K562 (cell line): ENCODE results near the gene KLRF2. TPM values are rescaled to one million over a fixed set of nuclear protein-coding genes. Genes with fewer than 3 reads are reported as not detected.

Source experiments
- ATAC-seq: fragments of 200-7000 bp; cut with Tn5 transposase; 3 replicates; pipeline ENCODE4 v1.9.1; 2020; ENCODE audit warnings: moderate library complexity
- BruUV-seq: library from RNA; stranded (reverse); fragments of 400-500 nt; replicated peaks from 2 replicates; lab custom pipeline; 2021; lab: Mats Ljungman, UMichigan
- CTCF ChIA-PET: fragments of 300-600 bp; formaldehyde crosslinking; extraction: SDS; loops from one replicate; lab custom pipeline; 2021; ENCODE audit warnings: low intra/inter-chr PET ratio; lab: Yijun Ruan, JAX
- POLR2A ChIA-PET: fragments of 300-600, 350-650 bp; sonication (Branson Sonifier 250); formaldehyde crosslinking; extraction: SDS; loops from one replicate; lab custom pipeline; 2021; ENCODE audit warnings: antibody characterized with exemption, inconsistent platforms; lab: Yijun Ruan, JAX
- DNase-seq, 4 experiments: peaks; one replicate each; pipeline versions ENCODE4 v3.0.0 to v3.0.0-alpha.2; 2011 to 2018; ENCODE audit warnings: low spot score in 3 of 4, mixed read lengths in 3 of 4; ENCODE audit errors: extremely low read depth in 1 of 4
- FAIRE-seq: peaks from 2 replicates; lab custom pipeline; 2011; peaks lifted over from hg19 to GRCh38; lab: Jason Lieb, UNC
- H2AFZ ChIP-seq: 2 replicates; pipeline ENCODE4 v1.6.0; 2011; ENCODE audit warnings: low read depth, low read length, control low read depth, inconsistent platforms
- H3K27ac ChIP-seq: fragments of 200-600 bp; 3 replicates; pipeline ENCODE4 v1.8.0; 2011; ENCODE audit warnings: low read depth, mild to moderate bottlenecking, control low read depth, inconsistent platforms, low read length, moderate library complexity, mixed read lengths; ENCODE audit errors: extremely low read depth
- H3K27me3 ChIP-seq, 2 experiments: fragments of 300-600 bp in 1 of 2; 2 replicates in 1 of 2; 3 replicates in 1 of 2; pipeline versions ENCODE4 v1.6.0 to v1.8.0; 2011; ENCODE audit warnings: inconsistent platforms in 2 of 2, low read length in 2 of 2, mild to moderate bottlenecking in 1 of 2, mixed read lengths in 1 of 2, moderate library complexity in 1 of 2; ENCODE audit not compliant: control insufficient read depth in 2 of 2, insufficient read depth in 2 of 2
- H3K36me3 ChIP-seq: fragments of 300-600 bp; 3 replicates; pipeline ENCODE4 v1.8.0; 2011; ENCODE audit warnings: mild to moderate bottlenecking, low read length, inconsistent platforms; ENCODE audit not compliant: control insufficient read depth, insufficient read depth
- H3K4me1 ChIP-seq, 2 experiments: fragments of 200-600 bp in 1 of 2; replicated peaks in 1 of 2; 2 replicates in 1 of 2; 3 replicates in 1 of 2; pipeline versions ENCODE4 v1.5.1 to v1.8.0; 2011; ENCODE audit warnings: inconsistent platforms in 2 of 2, low read length in 2 of 2, mild to moderate bottlenecking in 1 of 2, mixed read lengths in 1 of 2, moderate library complexity in 1 of 2; ENCODE audit not compliant: control insufficient read depth in 2 of 2, insufficient read depth in 2 of 2
- H3K4me2 ChIP-seq: 2 replicates; pipeline ENCODE4 v1.6.1; 2011; ENCODE audit warnings: low read length, control low read depth, inconsistent platforms, mixed read lengths; ENCODE audit not compliant: insufficient read depth
- H3K4me3 ChIP-seq: fragments of 200-600 bp; sonication (generic), shearing (Covaris generic); 2 replicates; pipeline ENCODE4 v1.5.1; 2016; ENCODE audit warnings: control low read depth, inconsistent platforms
- H3K79me2 ChIP-seq: fragments of 200-600 bp; 3 replicates; pipeline ENCODE4 v1.8.0; 2011; ENCODE audit warnings: low read length, inconsistent platforms; ENCODE audit not compliant: control insufficient read depth, insufficient read depth
- H3K9ac ChIP-seq, 2 experiments: 2 replicates each; pipeline versions ENCODE4 v1.6.0 to v1.6.1; 2011; ENCODE audit warnings: low read depth in 2 of 2, low read length in 2 of 2, control low read depth in 1 of 2, inconsistent platforms in 1 of 2, mild to moderate bottlenecking in 1 of 2, mixed read lengths in 1 of 2; ENCODE audit not compliant: insufficient read depth in 1 of 2
- H3K9me1 ChIP-seq: one replicate; pipeline ENCODE4 v1.6.0; 2011; ENCODE audit warnings: inconsistent platforms, mild to moderate bottlenecking, low read length, moderate library complexity; ENCODE audit not compliant: control insufficient read depth, insufficient read depth
- H3K9me3 ChIP-seq: replicated peaks from 2 replicates; pipeline ENCODE4 v1.5.1; 2011; ENCODE audit warnings: low read depth, low read length, inconsistent platforms; ENCODE audit not compliant: control insufficient read depth, insufficient read depth
- H4K20me1 ChIP-seq: replicated peaks from 2 replicates; pipeline ENCODE4 v1.6.1; 2011; ENCODE audit warnings: low read length, inconsistent platforms, mixed read lengths; ENCODE audit not compliant: control insufficient read depth, insufficient read depth
- ETS1 ChIP-seq: conservative IDR thresholded peaks from 2 replicates; pipeline ENCODE4 v1.6.1; 2011; ENCODE audit warnings: low read depth, mild to moderate bottlenecking, low read length; ENCODE audit not compliant: control insufficient read depth
- FOXK1 ChIP-seq: sonication (generic); formaldehyde crosslinking; IDR thresholded peaks from 2 replicates; pipeline ENCODE4 v1.8.0; 2022; ENCODE audit warnings: missing genetic modification reagents, mild to moderate bottlenecking, borderline replicate concordance
- GATAD2B ChIP-seq: fragments of 450-650 bp; IDR thresholded peaks from 2 replicates; pipeline ENCODE4 v1.6.1; 2017; ENCODE audit warnings: mild to moderate bottlenecking, borderline replicate concordance
- LCOR ChIP-seq: sonication (generic); formaldehyde crosslinking; IDR thresholded peaks from 2 replicates; pipeline ENCODE4 v1.8.0; 2022; ENCODE audit warnings: mild to moderate bottlenecking, missing genetic modification reagents
- PATZ1 ChIP-seq: fragments of 250-450 bp; sonication (Bioruptor Pico); IDR thresholded peaks from 2 replicates; pipeline ENCODE4 v1.5.0; 2020; ENCODE audit warnings: mild to moderate bottlenecking, borderline replicate concordance
- PPARD ChIP-seq: fragments of 250-450 bp; sonication (Bioruptor Pico); IDR thresholded peaks from 2 replicates; pipeline ENCODE4 v1.8.0; 2022; ENCODE audit warnings: inconsistent platforms, mild to moderate bottlenecking, moderate library complexity
- RBM34 ChIP-seq: fragments of 200-400 bp; formaldehyde crosslinking; IDR thresholded peaks from 2 replicates; pipeline ENCODE4 v1.6.1; 2018; ENCODE audit warnings: low read length, borderline replicate concordance; ENCODE audit not compliant: insufficient read depth
- SMAD4 ChIP-seq: fragments of 250-450 bp; sonication (Bioruptor Pico); conservative IDR thresholded peaks from 2 replicates; pipeline ENCODE4 v1.8.0; 2021; ENCODE audit warnings: inconsistent platforms, mild to moderate bottlenecking, moderate library complexity
- SMARCE1 ChIP-seq: fragments of 450-650 bp; IDR thresholded peaks from 2 replicates; pipeline ENCODE4 v1.7.1; 2016; ENCODE audit warnings: mild to moderate bottlenecking
- ZFX ChIP-seq: sonication (generic); formaldehyde crosslinking; IDR thresholded peaks from 2 replicates; pipeline ENCODE4 v1.8.0; 2022; ENCODE audit warnings: mild to moderate bottlenecking, missing genetic modification reagents, moderate library complexity
- ZNF165 ChIP-seq: fragments of 250-450 bp; sonication (Bioruptor Pico); IDR thresholded peaks from 2 replicates; pipeline ENCODE4 v1.4.0; 2020; ENCODE audit warnings: borderline replicate concordance
- ZNF431 ChIP-seq: sonication (generic); formaldehyde crosslinking; IDR thresholded peaks from 2 replicates; pipeline ENCODE4 v1.8.0; 2022; ENCODE audit warnings: mild to moderate bottlenecking, missing genetic modification reagents
- WGBS: fragments of 100-300 bp; shearing (Covaris generic); methylation state at CpG from one replicate; pipeline ENCODE4 v1.1.6; 2016; ENCODE audit warnings: low coverage, mixed read lengths; ENCODE audit not compliant: insufficient coverage; ENCODE audit errors: missing lambda C conversion rate; 5-methylcytosine and 5-hydroxymethylcytosine counted together
- in situ Hi-C: fragments of 300-500 bp; cut with MboI; formaldehyde crosslinking; loops from 4 replicates; pipeline ENCODE4 v1.15.0; 2018; ENCODE audit warnings: inconsistent platforms, mixed read lengths
- intact Hi-C: fragments of 100-400 bp; cut with micrococcal nuclease; formaldehyde crosslinking; loops from 2 replicates; pipeline ENCODE4 v1.14.2; 2022
- polyA plus RNA-seq, 8 experiments: library from polyadenylated mRNA; depleted of rRNA in 4 of 8; stranded (reverse) in 5 of 8; unstranded in 3 of 8; fragments of >200 nt; fragmentation: Nextera tagmentation in 2 of 8; fragmentation: Illumina TruSeq in 1 of 8; extraction: Ambion mirVana in 2 of 8; extraction: Trizol in 1 of 8; gene quantifications; 2 replicates each; pipeline versions ENCODE4 v1.2.1 to v1.2.3, GENCODE V29; 2011 to 2014; ENCODE audit warnings: inconsistent platforms in 1 of 8, missing spikeins in 1 of 8
- total RNA-seq, 7 experiments: library from RNA; depleted of rRNA in 6 of 7; stranded (reverse); fragments of >200 nt in 6 of 7; fragmentation: Illumina TruSeq in 2 of 7; extraction: Trizol in 2 of 7; gene quantifications; 2 replicates each; pipeline versions ENCODE4 v1.2.1 to v1.2.3, GENCODE V29; 2011 to 2021; ENCODE audit warnings: low replicate concordance in 1 of 7
- TF ChIP-seq, protein P1 (sequence below): fragments of 200-800 bp; sonication (Bioruptor generic); IDR thresholded peaks from 2 replicates; pipeline ENCODE4 v1.6.1; 2016; ENCODE audit warnings: missing genetic modification characterization, missing compliant biosample characterization

The KLRF2 gene
- total and polyA plus RNA-seq, 9 of the 15 experiments (the other 6 are each of a cell fraction or from before 2014, with no cell fraction given): not detected

DNA sequence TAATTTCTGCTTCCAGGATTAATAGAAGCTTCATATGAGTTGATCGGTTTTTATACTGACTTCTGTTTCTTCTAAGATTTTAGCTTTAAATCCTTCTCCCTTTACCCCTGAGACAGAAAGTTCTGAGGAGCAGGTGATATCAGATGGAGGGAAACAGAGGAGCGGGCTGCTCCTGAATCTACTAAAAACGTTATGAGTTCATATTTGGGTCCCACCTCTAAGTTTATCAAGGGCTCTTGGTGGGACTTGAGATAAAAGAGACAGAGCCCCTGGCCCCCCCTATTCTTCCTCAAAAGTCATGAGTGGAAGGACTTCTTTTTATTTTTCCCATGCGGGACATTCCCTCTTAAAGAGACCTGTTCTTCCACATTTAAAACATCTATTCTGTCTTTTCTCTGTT lies 27.1 kb downstream of the KLRF2 start:
- DNase-seq (no peak), FAIRE-seq (no peak), ATAC-seq (no peak)
- H4K20me1 ChIP-seq: no peaks in the 10 kb centered on the region
- H3K9me3 ChIP-seq: 0 out of 2 replicates have a peak, but pooled peaks cover 2% of the 10 kb centered on the region
- ChIA-PET CTCF (no interaction called here), POLR2A (no interaction called here)
- no peaks in the 10 kb centered on the region for H3K27me3 ChIP-seq
- H3K4me3 ChIP-seq: no peak overlapping the region
- intact Hi-C loops: loop anchor here (1.0 kb wide), 1 partner anchor 94 kb away; no protein-coding TSS in a partner anchor
- no peaks in the 10 kb centered on the region; a peak in 1 of 5 replicates for H3K4me1 ChIP-seq
- H3K36me3 ChIP-seq: no peaks in the 10 kb centered on the region
- H3K4me2 ChIP-seq: no peak overlapping the region
- 27% methylated on average over 4 of the region's 4 CpGs for WGBS
- no peak overlapping the region for H2AFZ ChIP-seq
- in situ Hi-C loops: no loop called here
- H3K79me2 ChIP-seq: no peaks in the 10 kb centered on the region
- H3K27ac ChIP-seq: no peak overlapping the region
- BruUV-seq: no TSS peak
- TF ChIP-seq, protein P1, sequence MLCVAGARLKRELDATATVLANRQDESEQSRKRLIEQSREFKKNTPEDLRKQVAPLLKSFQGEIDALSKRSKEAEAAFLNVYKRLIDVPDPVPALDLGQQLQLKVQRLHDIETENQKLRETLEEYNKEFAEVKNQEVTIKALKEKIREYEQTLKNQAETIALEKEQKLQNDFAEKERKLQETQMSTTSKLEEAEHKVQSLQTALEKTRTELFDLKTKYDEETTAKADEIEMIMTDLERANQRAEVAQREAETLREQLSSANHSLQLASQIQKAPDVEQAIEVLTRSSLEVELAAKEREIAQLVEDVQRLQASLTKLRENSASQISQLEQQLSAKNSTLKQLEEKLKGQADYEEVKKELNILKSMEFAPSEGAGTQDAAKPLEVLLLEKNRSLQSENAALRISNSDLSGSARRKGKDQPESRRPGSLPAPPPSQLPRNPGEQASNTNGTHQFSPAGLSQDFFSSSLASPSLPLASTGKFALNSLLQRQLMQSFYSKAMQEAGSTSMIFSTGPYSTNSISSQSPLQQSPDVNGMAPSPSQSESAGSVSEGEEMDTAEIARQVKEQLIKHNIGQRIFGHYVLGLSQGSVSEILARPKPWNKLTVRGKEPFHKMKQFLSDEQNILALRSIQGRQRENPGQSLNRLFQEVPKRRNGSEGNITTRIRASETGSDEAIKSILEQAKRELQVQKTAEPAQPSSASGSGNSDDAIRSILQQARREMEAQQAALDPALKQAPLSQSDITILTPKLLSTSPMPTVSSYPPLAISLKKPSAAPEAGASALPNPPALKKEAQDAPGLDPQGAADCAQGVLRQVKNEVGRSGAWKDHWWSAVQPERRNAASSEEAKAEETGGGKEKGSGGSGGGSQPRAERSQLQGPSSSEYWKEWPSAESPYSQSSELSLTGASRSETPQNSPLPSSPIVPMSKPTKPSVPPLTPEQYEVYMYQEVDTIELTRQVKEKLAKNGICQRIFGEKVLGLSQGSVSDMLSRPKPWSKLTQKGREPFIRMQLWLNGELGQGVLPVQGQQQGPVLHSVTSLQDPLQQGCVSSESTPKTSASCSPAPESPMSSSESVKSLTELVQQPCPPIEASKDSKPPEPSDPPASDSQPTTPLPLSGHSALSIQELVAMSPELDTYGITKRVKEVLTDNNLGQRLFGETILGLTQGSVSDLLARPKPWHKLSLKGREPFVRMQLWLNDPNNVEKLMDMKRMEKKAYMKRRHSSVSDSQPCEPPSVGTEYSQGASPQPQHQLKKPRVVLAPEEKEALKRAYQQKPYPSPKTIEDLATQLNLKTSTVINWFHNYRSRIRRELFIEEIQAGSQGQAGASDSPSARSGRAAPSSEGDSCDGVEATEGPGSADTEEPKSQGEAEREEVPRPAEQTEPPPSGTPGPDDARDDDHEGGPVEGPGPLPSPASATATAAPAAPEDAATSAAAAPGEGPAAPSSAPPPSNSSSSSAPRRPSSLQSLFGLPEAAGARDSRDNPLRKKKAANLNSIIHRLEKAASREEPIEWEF (CRISPR knock-in tag): no peak
- no peak for TF ChIP-seq ZNF165 (CRISPR knock-in tag)
- TF ChIP-seq ZNF431 (CRISPR knock-in tag): no peak
- no peak for TF ChIP-seq GATAD2B
- no peak for TF ChIP-seq FOXK1 (CRISPR knock-in tag)
- no peak for TF ChIP-seq ETS1
- no peak for TF ChIP-seq SMARCE1
- no peak for TF ChIP-seq PATZ1
- no peak for TF ChIP-seq LCOR
- no peak for TF ChIP-seq RBM34
- no peak for TF ChIP-seq SMAD4 (CRISPR knock-in tag)
- no peak for TF ChIP-seq ZFX
- TF ChIP-seq PPARD (CRISPR knock-in tag): no peak
- TF ChIP-seq, all 486 proteins: peak for 0
- Histone ChIP-seq H3K9me1 (no peaks in the 10 kb centered on the region), H3K9ac (no peak overlapping the region)
